PFSK-1 (cell line): Measurements from ENCODE around the gene THRSP.

Source experiments
- POLR2AphosphoS5 ChIP-seq: IDR thresholded peaks from 2 replicates; pipeline ENCODE4 v1.6.1; 2012; ENCODE audit warnings: low read depth, mild to moderate bottlenecking, control low read depth, low read length, moderate library complexity
- REST ChIP-seq, 2 experiments: IDR thresholded peaks; 2 replicates each; pipeline versions ENCODE4 v1.6.1 to v1.8.0; 2011 to 2012; ENCODE audit warnings: low read depth in 2 of 2, low read length in 2 of 2, control low read depth in 1 of 2, inconsistent platforms in 1 of 2, mild to moderate bottlenecking in 1 of 2, moderate library complexity in 1 of 2; ENCODE audit not compliant: insufficient read depth in 1 of 2
- TAF1 ChIP-seq: IDR thresholded peaks from 2 replicates; pipeline ENCODE4 v1.6.1; 2012; ENCODE audit warnings: low read length, control low read depth, borderline replicate concordance; ENCODE audit not compliant: insufficient read depth

- TF ChIP-seq REST (IDR thresholded peaks at IDR 0.05; ENCODE audit: insufficient read depth in 1 of 2, low read depth in 2 of 2, low read length in 2 of 2) (no peak), POLR2AphosphoS5 (no peak), TAF1 (no peak)
Measured at GRCh38 chr11:78070621-78071020, 7.0 kb downstream of the THRSP start.
